B cell (primary cell): ENCODE results near the gene ARRDC5.

ENCODE experiments used
- CTCF ChIP-seq: fragments of 200-600 bp; IDR thresholded peaks from one replicate; pipeline ENCODE4 v1.8.0; 2022; ENCODE audit warnings: antibody characterized with exemption, mild to moderate bottlenecking
- EZH2 ChIP-seq: IDR thresholded peaks from 2 replicates; pipeline ENCODE4 v1.6.1; 2012; ENCODE audit warnings: borderline replicate concordance, low read depth, mild to moderate bottlenecking, moderate library complexity, low read length; ENCODE audit not compliant: insufficient read depth, poor library complexity, severe bottlenecking

GRCh38 chr19:4859697-4860096, 43.0 kb downstream of the ARRDC5 start:
- TF ChIP-seq CTCF (no peak), EZH2 (no peak)
